GM12892 (cell line): Measurements from ENCODE around the gene CRYGB.

Experiments used
- POLR2A ChIP-seq: IDR thresholded peaks from 2 replicates; pipeline ENCODE4 v1.6.1; 2011; ENCODE audit warnings: low read depth, low read length, control low read depth
- POLR2AphosphoS5 ChIP-seq: IDR thresholded peaks from 2 replicates; pipeline ENCODE4 v1.6.1; 2011; ENCODE audit warnings: low read depth, low read length, control low read depth

GRCh38 chr2:208122248-208122647, 23.7 kb downstream of the CRYGB start:
- TF ChIP-seq POLR2AphosphoS5 = no peak
- no peak for TF ChIP-seq POLR2A
